GM12892 (cell line): ENCODE results near the gene TMEM127.
A peak's percentile ranks its signal among the peaks of the same experiment; 100 is the strongest.

Experiments used
- DNase-seq: peaks from one replicate; pipeline ENCODE4 v3.0.0; 2011; ENCODE audit not compliant: insufficient read length
- FAIRE-seq: peaks from 2 replicates; lab custom pipeline; 2011; peaks lifted over from hg19 to GRCh38; lab: Jason Lieb, UNC
- POLR2A ChIP-seq: IDR thresholded peaks from 2 replicates; pipeline ENCODE4 v1.6.1; 2011; ENCODE audit warnings: low read depth, low read length, control low read depth
- POLR2AphosphoS5 ChIP-seq: IDR thresholded peaks from 2 replicates; pipeline ENCODE4 v1.6.1; 2011; ENCODE audit warnings: low read depth, low read length, control low read depth
- TAF1 ChIP-seq: IDR thresholded peaks from 2 replicates; pipeline ENCODE4 v1.6.1; 2011; ENCODE audit warnings: low read depth, mild to moderate bottlenecking, control low read depth, low read length, borderline replicate concordance

Gene TMEM127

DNA sequence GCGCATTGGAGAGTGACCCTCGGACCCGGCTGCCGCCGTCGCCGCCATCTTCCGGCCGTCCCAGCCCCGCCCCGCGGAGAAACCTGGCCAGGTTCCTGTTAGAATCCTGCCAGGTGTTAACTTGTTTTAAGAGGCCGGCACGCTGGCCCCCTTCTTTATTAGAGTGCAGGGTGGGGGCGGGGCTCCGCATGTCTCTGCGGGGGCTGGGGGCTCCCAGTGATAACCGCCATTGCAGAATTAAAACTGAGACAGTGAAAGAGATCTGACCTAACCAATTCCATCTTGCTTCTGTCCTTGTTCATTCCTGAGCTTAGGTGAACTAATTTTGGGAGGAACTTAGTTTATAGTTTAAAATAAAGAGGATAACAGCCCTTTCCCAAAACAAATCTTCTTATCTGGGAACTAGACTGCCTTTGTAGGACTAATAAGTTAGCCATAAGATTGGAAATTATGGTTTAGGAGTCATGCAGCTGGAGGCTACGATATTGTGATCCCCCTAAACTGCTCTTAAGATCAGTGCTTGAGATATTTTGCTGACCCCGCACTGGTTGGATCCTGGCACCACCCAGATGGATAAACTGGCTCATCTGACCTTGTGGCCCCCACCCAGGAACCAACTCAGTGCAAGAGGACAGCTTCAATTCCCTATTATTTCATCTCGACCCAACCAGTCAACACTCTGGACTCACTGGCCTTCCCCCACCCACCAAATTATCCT is 56.6 kb downstream of the TMEM127 start:
- no peak for DNase-seq
- TF ChIP-seq POLR2A (no peak), POLR2AphosphoS5 (no peak), TAF1 (no peak)
- no peak for FAIRE-seq

DNA sequence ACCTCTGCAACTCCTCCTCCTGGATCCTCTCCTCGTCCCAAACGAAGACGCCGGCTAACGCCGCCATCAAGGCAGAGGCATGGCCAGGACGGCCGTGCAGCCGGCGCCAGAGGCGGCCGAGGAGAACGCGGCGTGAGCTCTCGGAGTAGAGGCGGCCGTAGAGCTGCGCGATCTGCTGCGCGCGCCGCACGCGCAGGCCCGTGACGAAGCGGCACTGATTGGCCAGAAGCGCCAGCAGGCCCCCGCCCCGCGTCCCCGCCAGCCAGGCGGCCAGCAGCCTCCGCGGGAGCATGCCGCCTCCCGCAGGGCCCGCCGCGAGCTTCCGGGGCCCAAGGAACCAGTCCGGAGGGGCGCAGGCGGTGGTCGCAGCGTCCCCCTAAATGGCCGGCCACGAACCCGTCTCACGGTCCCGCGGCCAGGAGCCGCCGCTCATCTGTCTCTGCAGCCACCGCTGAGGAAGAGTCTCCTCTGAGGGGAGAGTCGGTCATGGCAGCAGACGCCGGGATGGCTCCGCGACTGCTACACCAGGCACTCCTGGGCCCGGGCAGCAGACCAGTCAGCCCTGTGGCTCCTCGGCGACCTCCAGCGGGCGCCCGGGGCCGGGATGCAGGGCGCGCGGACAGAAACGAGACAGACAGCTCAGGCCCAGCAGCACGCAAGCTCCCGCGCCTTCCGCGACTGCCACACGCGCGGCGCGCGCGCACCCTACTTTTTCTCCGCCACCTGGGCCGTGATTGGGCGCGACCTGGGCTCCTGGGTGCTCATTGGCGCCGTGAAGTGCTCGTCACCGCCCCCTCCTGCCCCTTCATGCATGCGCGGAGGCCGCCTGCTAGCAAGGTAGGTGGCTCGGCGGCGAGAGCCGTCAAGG is 57.4 kb downstream of the TMEM127 start, which contains the start of gene STARD7:
TSS of gene STARD7 (minus strand) at position 685 of the 868 bp plus-strand sequence. CDS start at position 292, 393 bp downstream.
- DNase-seq (peak; percentile 85), FAIRE-seq (peak; percentile 97)
- TF ChIP-seq TAF1 (peak; percentile 74), POLR2A (peak; percentile 91), POLR2AphosphoS5 (peak; percentile 90)

DNA sequence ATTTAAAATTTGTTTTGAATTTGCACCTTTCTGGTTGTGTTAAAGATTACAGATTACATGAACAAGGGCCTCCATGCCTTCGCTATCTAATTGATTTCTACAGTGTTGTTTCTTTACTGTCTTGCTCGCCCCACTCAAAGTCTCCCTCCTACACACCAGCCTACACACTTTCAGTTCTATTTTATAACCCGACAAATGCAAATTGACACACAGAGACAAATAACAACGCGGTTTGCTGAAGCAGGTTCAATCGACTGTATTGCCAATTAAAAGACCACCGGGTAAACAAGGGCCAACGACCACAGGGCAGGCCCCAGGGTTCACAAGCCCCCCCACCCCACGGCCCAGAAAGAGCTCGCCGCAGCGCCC is 58.0 kb downstream of the TMEM127 start:
- peak; percentile 14 for DNase-seq

DNA sequence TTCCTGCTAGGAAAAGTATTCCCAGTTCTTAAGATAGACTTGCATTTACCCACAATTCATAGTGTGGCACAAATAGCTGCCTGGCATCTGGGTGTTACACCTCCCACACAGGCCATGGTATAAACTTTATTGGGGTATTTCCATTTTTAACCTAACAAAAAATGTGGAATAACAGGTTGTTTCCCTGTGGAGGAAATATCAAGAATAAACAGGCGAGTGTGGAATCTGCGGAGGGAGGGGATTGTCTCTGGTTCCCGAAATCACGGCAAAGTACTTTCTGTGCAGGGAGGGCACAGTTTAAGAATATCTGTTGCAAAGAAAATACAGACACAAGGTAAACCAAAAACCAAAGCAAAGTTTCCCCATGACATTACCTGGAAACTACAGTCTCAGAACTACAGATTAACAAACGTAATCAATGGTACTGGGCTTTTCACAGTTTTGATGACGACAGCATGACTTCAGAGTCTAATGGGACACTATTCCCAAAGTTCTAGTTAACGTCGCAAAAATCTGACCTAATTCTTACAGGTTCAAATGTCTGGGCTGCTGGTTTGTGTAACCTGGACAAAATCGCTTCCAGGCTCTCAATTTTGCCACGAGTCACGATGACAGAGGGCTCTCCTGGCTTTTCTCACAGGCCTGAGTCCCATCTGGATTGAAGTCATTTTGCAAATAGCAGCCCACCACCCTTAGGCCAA is 58.6 kb downstream of the TMEM127 start:
- DNase-seq (no peak), FAIRE-seq (peak; percentile 9)
- TF ChIP-seq TAF1 = no peak
- no peak for TF ChIP-seq POLR2A
- TF ChIP-seq POLR2AphosphoS5 = no peak

More for the DNA sequence above, 58.0 kb downstream of the TMEM127 start:
- TF ChIP-seq TAF1 = no peak
- no peak for TF ChIP-seq POLR2A
- no peak; the same call in 1 of the 2 replicates for TF ChIP-seq POLR2AphosphoS5
- no peak for FAIRE-seq

DNA sequence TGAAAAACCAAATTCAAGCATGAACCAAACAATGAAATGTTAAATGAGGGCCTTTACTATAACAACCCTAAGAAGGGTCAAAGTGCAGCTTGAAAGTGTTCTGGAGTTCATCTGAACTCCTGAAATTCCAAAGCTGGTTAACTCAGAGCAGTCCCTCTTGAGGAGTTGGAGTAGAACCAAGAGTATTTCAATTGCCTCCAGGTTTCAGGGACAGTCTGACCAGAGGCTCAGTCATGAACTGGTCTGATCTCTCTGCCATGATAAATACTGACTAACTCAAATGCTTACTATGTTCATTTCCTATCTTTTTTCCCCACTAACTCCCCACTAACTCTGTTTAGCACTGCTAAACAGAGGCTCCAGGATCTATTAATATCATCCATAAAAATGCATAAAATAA is 59.9 kb downstream of the TMEM127 start:
- no peak for FAIRE-seq
- TF ChIP-seq TAF1 (no peak), POLR2A (no peak), POLR2AphosphoS5 (no peak)

DNA sequence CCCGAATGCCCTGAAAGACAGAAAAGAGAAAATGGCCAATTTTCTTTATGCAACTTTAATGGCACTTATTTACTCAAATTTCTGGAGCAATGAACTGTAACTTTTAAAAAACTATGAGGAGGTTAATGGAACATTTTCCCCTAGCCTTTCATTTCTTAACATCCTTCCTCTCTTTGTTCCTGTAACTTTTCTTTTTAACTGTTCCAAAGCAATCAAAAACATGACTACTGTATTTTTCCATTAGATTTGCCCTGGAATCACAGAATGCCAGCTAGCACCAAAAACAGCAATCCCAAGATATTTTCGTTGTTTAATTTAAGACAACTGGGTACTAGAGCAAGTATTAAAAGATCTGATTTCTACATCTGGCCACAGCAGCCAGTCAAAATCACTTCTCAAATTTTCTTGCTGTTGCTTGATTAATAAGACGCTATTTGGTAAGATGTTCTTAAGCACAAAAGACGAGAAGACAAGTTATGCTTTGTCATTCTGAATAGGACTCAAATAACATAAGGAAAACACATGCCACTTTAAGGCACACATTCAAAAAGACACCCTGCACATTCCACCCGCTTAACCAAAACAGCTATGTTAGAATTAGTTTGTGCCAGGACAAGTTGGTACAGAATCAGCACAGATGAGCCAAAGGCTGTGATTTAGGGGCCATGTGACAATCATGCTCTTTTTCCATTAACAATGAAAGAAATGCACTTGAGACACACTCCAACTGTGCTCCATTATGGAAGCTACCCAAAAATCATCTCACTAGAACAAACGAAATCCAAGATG is 60.8 kb downstream of the TMEM127 start:
- TF ChIP-seq POLR2AphosphoS5 (no peak), TAF1 (no peak), POLR2A (no peak)
- no peak for DNase-seq
- no peak for FAIRE-seq

More for the DNA sequence above, 59.9 kb downstream of the TMEM127 start:
- DNase-seq = no peak

DNA sequence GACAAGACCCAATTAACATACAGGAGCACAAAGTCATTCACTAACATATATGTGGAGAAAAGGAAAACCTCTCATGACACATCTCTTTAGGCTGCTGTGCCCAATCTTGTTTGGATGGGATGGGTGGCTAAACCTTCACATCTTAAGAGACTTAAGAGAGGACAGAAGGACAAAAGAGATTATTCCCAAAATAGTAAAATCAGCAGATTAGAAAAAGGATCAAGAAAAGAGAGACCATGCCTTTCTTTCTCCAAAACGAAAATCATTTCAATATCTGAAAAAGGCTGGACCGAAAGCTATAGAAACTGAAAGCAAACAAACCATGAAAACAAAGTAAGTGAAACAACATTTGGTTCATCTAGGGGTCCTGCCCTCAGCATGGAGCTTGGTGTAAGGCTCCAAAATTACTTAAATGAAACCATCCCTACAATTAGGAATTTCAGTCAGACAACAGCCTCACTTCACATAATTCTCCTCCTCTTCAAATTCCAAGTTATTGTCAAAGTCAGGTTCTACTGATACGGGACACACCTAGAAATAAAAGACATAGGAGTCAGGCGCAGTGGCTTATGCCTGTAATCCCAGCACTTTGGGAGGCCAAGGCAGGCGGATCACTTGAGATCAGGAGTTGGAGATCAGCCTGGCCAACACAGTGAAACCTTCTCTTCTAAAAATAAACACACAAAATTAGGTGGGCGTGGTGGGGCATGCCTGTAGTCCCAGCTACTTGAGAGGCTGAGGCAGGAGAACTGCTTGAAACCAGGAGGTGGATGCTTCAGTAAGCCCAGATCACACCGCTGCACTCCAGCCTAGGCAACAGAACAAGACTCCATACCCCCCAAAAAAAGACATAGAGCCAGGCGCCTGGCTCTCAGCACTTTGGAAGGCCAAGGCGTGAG is 62.4 kb downstream of the TMEM127 start:
- DNase-seq (no peak), FAIRE-seq (peak; percentile 46)
- TF ChIP-seq POLR2A (no peak), TAF1 (no peak), POLR2AphosphoS5 (no peak)

DNA sequence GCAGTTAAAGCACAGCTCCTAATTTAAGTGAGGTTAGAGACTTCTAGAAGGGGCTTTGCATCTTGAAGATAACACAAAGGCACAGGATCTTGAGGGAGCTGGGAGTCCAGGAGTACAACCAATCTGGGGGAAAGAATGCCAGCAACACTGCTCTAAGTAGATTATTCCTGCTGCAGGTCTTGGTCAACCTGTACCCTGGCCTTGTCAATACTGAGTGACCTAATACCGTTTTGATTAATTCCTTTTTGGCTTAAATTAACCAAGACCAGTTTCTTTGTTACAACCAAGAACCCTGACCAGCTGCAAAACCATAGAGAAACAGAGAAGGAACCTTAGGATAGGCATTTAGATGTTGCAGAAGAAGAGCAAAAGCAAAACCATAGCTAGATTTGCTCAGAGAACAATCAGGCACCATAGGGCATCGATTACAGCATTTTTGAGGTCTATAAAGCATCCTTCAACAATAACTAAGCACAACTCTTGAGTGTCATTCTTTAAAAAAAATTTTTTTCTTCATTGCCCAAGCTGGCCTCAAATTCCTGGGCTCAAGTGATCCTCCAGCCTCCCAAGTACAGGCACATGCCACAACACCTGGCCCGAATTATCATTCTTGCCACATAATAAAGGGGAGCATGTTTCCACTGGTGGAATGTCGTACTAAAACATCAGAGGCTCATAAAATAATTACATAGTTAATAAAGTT is 63.5 kb downstream of the TMEM127 start:
- TF ChIP-seq TAF1 (no peak), POLR2A (no peak), POLR2AphosphoS5 (no peak)
- FAIRE-seq = no peak

DNA sequence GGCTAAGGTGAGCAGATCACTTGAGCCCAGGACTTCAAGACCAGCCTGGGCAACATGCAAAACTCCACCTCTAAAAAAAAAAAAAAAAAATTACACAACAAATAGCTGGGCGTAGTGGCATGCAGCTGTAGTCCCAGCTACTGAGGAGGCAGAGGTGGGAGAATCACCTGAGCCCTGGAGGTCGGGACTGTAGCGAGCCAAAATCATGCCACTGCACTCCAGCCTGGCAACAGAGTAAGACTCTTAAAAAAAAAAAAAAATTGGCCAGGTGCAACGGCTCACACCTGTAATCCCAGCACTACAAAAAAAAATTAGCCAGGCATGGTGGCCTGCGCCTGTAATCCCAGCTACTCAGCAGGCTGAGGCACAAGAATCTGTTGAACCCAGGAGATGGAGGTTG is 64.5 kb downstream of the TMEM127 start:
- FAIRE-seq (no peak), DNase-seq (no peak)
- no peak for TF ChIP-seq TAF1

More for the DNA sequence above, 63.5 kb downstream of the TMEM127 start:
- no peak for DNase-seq

DNA sequence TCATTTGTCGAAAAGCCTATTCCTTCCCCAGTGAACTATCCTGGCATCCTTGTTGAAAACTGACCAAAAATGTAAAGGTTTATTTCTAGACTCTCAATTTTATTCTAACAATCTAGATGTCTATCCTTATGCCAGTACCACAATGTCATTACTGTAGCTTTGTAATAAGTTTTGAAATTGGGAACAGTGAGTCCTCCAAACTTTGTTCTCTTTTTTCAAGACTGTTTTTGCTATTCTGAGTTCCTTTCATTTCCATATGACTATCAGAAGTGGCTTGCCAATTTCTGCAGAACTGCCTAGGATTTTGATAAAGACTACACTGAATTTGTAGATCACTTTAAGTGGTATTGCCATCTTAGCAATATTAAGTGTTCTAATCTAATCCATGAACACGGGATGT is 66.9 kb downstream of the TMEM127 start:
- TF ChIP-seq POLR2AphosphoS5 (0 out of 2 replicates have a peak, but pooled peaks have one; percentile 6), TAF1 (no peak)
- FAIRE-seq (no peak), DNase-seq (no peak)
